MM.1S (cell line): Measurements from ENCODE around the gene CYP4A11.
"Not testable (repeated sequence)": the region's sequence is repeated elsewhere in the genome, so short reads cannot be mapped to it uniquely, and the experiment has no call there.

Source experiments
- DNase-seq: peaks from one replicate; pipeline ENCODE4 v3.0.0-alpha.2; 2015
- H2AFZ ChIP-seq: fragments of 300-600 bp; sonication (generic); 2 replicates; pipeline ENCODE4 v1.6.0; 2016; ENCODE audit warnings: antibody characterized with exemption, low read length
- H3F3A ChIP-seq: fragments of 300-600 bp; sonication (generic); 2 replicates; pipeline ENCODE4 v1.6.1; 2016; ENCODE audit warnings: mild to moderate bottlenecking, antibody characterized with exemption, low read length, moderate library complexity, mixed read lengths; ENCODE audit not compliant: insufficient read depth
- H3K27ac ChIP-seq: fragments of 300-600 bp; sonication (generic); 2 replicates; pipeline ENCODE4 v1.5.1; 2016; ENCODE audit warnings: mild to moderate bottlenecking, low read length
- H3K27me3 ChIP-seq: fragments of 300-600 bp; sonication (generic); replicated peaks from 2 replicates; pipeline ENCODE4 v1.6.0; 2016; ENCODE audit warnings: low read length; ENCODE audit not compliant: insufficient read depth
- H3K36me3 ChIP-seq: fragments of 300-600 bp; sonication (generic); replicated peaks from 2 replicates; pipeline ENCODE4 v1.6.1; 2016; ENCODE audit warnings: mild to moderate bottlenecking, low read length, mixed read lengths; ENCODE audit not compliant: insufficient read depth
- H3K4me1 ChIP-seq: fragments of 300-600 bp; sonication (generic); 2 replicates; pipeline ENCODE4 v1.6.1; 2016; ENCODE audit warnings: low read length, mixed read lengths
- H3K4me2 ChIP-seq: fragments of 300-600 bp; sonication (generic); 2 replicates; pipeline ENCODE4 v1.6.0; 2016; ENCODE audit warnings: low read depth, low read length
- H3K4me3 ChIP-seq: fragments of 300-600 bp; sonication (generic); 2 replicates; pipeline ENCODE4 v1.5.1; 2016; ENCODE audit warnings: low read length, mixed read lengths
- H3K79me2 ChIP-seq: fragments of 300-600 bp; sonication (generic); 2 replicates; pipeline ENCODE4 v1.6.1; 2016; ENCODE audit warnings: mixed run types, low read length, mixed read lengths
- H3K9ac ChIP-seq: fragments of 300-600 bp; sonication (generic); 2 replicates; pipeline ENCODE4 v1.6.1; 2016; ENCODE audit warnings: low read length, mixed read lengths
- H3K9me2 ChIP-seq: fragments of 300-600 bp; sonication (generic); replicated peaks from 2 replicates; pipeline ENCODE4 v1.6.1; 2016; ENCODE audit warnings: mild to moderate bottlenecking, low read length, mixed read lengths; ENCODE audit not compliant: insufficient read depth
- H3K9me3 ChIP-seq: fragments of 300-600 bp; sonication (generic); replicated peaks from 2 replicates; pipeline ENCODE4 v1.6.1; 2016; ENCODE audit warnings: mild to moderate bottlenecking, low read length, mixed read lengths; ENCODE audit not compliant: insufficient read depth
- H4K20me1 ChIP-seq: fragments of 300-600 bp; sonication (generic); 2 replicates; pipeline ENCODE4 v1.6.1; 2016; ENCODE audit warnings: mild to moderate bottlenecking, low read length, moderate library complexity, mixed read lengths; ENCODE audit not compliant: insufficient read depth
- CTCF ChIP-seq: fragments of 300-600 bp; sonication (generic); IDR thresholded peaks from 2 replicates; pipeline ENCODE4 v1.5.1; 2016; ENCODE audit warnings: antibody characterized with exemption, low read length, mixed read lengths
- EZH2 ChIP-seq: fragments of 300-600 bp; sonication (generic); optimal IDR thresholded peaks from 2 replicates; pipeline ENCODE3; 2017; ENCODE audit warnings: low read depth, mild to moderate bottlenecking, antibody characterized with exemption, low read length, mixed read lengths
- EZH2phosphoT487 ChIP-seq: fragments of 300-600 bp; sonication (generic); IDR thresholded peaks from 2 replicates; pipeline ENCODE4 v1.6.1; 2018; ENCODE audit warnings: antibody characterized with exemption, low read length

CYP4A11 gene

GRCh38 chr1:46960250-46960649 lies 19.0 kb upstream of the CYP4A11 start:
- H2AFZ ChIP-seq: no peak overlapping the region
- no peaks in the 10 kb centered on the region for H4K20me1 ChIP-seq
- H3K36me3 ChIP-seq: no peaks in the 10 kb centered on the region
- no peaks in the 10 kb centered on the region for H3K79me2 ChIP-seq
- H3K27me3 ChIP-seq: no peaks in the 10 kb centered on the region
- H3K9me3 ChIP-seq: no peaks in the 10 kb centered on the region
- no peak overlapping the region for H3K4me3 ChIP-seq
- H3K4me2 ChIP-seq: no peak overlapping the region
- TF ChIP-seq CTCF (no peak), EZH2phosphoT487 (no peak), EZH2 (no peak)
- H3K9me2 ChIP-seq: no peaks in the 10 kb centered on the region
- no peaks in the 10 kb centered on the region for H3K4me1 ChIP-seq
- no peak overlapping the region; the same call in 1 of the 2 replicates for H3K9ac ChIP-seq
- DNase-seq: no peak
- H3K27ac ChIP-seq: no peak overlapping the region
- no peaks in the 10 kb centered on the region for H3F3A ChIP-seq

- not testable (repeated sequence) for H3K27ac ChIP-seq, H3K4me2 ChIP-seq, H3F3A ChIP-seq, H4K20me1 ChIP-seq, H3K79me2 ChIP-seq, H3K4me1 ChIP-seq, H3K27me3 ChIP-seq, H3K36me3 ChIP-seq, H2AFZ ChIP-seq, H3K9ac ChIP-seq, H3K9me2 ChIP-seq, H3K4me3 ChIP-seq, DNase-seq, H3K9me3 ChIP-seq
Observed at GRCh38 chr1:46955116-46955515, 13.8 kb upstream of the CYP4A11 start.

GRCh38 chr1:46953847-46954246 lies 12.6 kb upstream of the CYP4A11 start:
- H3K4me1 ChIP-seq, H4K20me1 ChIP-seq, H3K79me2 ChIP-seq, H3K36me3 ChIP-seq, H3K4me3 ChIP-seq, H3K27me3 ChIP-seq, H3K4me2 ChIP-seq, H2AFZ ChIP-seq, H3K9me3 ChIP-seq, DNase-seq, H3F3A ChIP-seq, H3K9me2 ChIP-seq, H3K9ac ChIP-seq, H3K27ac ChIP-seq: not testable (repeated sequence)

- not testable (repeated sequence) for H3K9me2 ChIP-seq, H3K4me3 ChIP-seq, H4K20me1 ChIP-seq, H3K27me3 ChIP-seq, H3F3A ChIP-seq, H3K9me3 ChIP-seq, H3K36me3 ChIP-seq, H3K4me2 ChIP-seq, DNase-seq, H3K27ac ChIP-seq, H3K9ac ChIP-seq, H3K79me2 ChIP-seq, H2AFZ ChIP-seq, H3K4me1 ChIP-seq
Observed at GRCh38 chr1:46949417-46949666, 8.1 kb upstream of the CYP4A11 start.

- no peaks in the 10 kb centered on the region for H3K9me2 ChIP-seq
- no peak overlapping the region for H3K9ac ChIP-seq
- H3K27me3 ChIP-seq: no peaks in the 10 kb centered on the region
- no peak overlapping the region for H2AFZ ChIP-seq
- TF ChIP-seq EZH2 (no peak), CTCF (no peak), EZH2phosphoT487 (no peak)
- H3K4me1 ChIP-seq: no peaks in the 10 kb centered on the region
- H3K4me2 ChIP-seq: no peak overlapping the region
- no peak for DNase-seq
- H3F3A ChIP-seq: no peaks in the 10 kb centered on the region
- H3K36me3 ChIP-seq: no peaks in the 10 kb centered on the region
- no peak overlapping the region for H3K27ac ChIP-seq
- no peak overlapping the region for H3K4me3 ChIP-seq
- H3K79me2 ChIP-seq: no peaks in the 10 kb centered on the region
- no peaks in the 10 kb centered on the region for H3K9me3 ChIP-seq
- H4K20me1 ChIP-seq: no peaks in the 10 kb centered on the region
Observed at GRCh38 chr1:46948629-46949416, 7.5 kb upstream of the CYP4A11 start.

GRCh38 chr1:46947706-46948105 lies 6.4 kb upstream of the CYP4A11 start:
- H3K4me3 ChIP-seq, H3K27ac ChIP-seq, H3K4me2 ChIP-seq: not testable (repeated sequence)

More at GRCh38 chr1:46947706-46948105, 6.4 kb upstream of the CYP4A11 start:
- not testable (repeated sequence) for H2AFZ ChIP-seq, H3K4me1 ChIP-seq, H3K9me2 ChIP-seq, H3K36me3 ChIP-seq, DNase-seq, H3F3A ChIP-seq, H3K27me3 ChIP-seq, H3K79me2 ChIP-seq, H3K9me3 ChIP-seq, H4K20me1 ChIP-seq, H3K9ac ChIP-seq
